Fibroblast of mammary gland (primary cell): ENCODE measurements around the gene SCG2.

Experiments used
- DNase-seq: peaks from one replicate; pipeline ENCODE4 v3.0.0-alpha.2; 2010; ENCODE audit warnings: low read depth
- H3K4me3 ChIP-seq: 2 replicates; pipeline ENCODE4 v1.5.1; 2011; ENCODE audit warnings: low read depth, mild to moderate bottlenecking, low read length, moderate library complexity; ENCODE audit not compliant: control insufficient read depth
- CTCF ChIP-seq: conservative IDR thresholded peaks from 2 replicates; pipeline ENCODE4 v1.5.1; 2011; ENCODE audit warnings: low read depth, low read length, inconsistent platforms; ENCODE audit not compliant: control insufficient read depth, insufficient read depth

The SCG2 gene

GRCh38 chr2:223625652-223626051, 23.5 kb upstream of the SCG2 start:
- TF ChIP-seq CTCF, result no peak
- no peak overlapping the region for H3K4me3 ChIP-seq
- no peak for DNase-seq

- DNase-seq, result no peak
- TF ChIP-seq CTCF, result no peak
- no peak overlapping the region for H3K4me3 ChIP-seq
Measured at GRCh38 chr2:223621901-223622300, 19.7 kb upstream of the SCG2 start.

- TF ChIP-seq CTCF, result no peak
- no peak for DNase-seq
- no peak overlapping the region for H3K4me3 ChIP-seq
Measured at GRCh38 chr2:223619486-223620129, 17.4 kb upstream of the SCG2 start.

- H3K4me3 ChIP-seq, result no peak overlapping the region
- no peak for TF ChIP-seq CTCF
- DNase-seq, result no peak
Measured at GRCh38 chr2:223618172-223619035, 16.2 kb upstream of the SCG2 start.

- no peak for TF ChIP-seq CTCF
- no peak for DNase-seq
- H3K4me3 ChIP-seq, result no peak overlapping the region
Measured at GRCh38 chr2:223614534-223614933, 12.4 kb upstream of the SCG2 start.

GRCh38 chr2:223613017-223613950, 11.1 kb upstream of the SCG2 start:
- DNase-seq, result peak; percentile 99
- H3K4me3 ChIP-seq, result peak overlapping the region; percentile 41
- TF ChIP-seq CTCF, result peak; percentile 16
